Lower leg skin (tissue), 3 donors: ENCODE data around the gene PPP1R14C.

Source experiments
- CTCF ChIP-seq, 3 donors: fragments of 450-650 bp; IDR thresholded peaks; one replicate each; pipeline ENCODE4 v1.5.1; 2016; ENCODE audit warnings: antibody characterized with exemption in 3 of 3, mild to moderate bottlenecking in 3 of 3, moderate library complexity in 2 of 3
- POLR2A ChIP-seq, 2 donors: fragments of 450-650 bp; IDR thresholded peaks; one replicate each; pipeline ENCODE4 v1.6.1; 2016 to 2017; ENCODE audit warnings: antibody characterized with exemption in 2 of 2, mild to moderate bottlenecking in 1 of 2, moderate library complexity in 1 of 2

DNA sequence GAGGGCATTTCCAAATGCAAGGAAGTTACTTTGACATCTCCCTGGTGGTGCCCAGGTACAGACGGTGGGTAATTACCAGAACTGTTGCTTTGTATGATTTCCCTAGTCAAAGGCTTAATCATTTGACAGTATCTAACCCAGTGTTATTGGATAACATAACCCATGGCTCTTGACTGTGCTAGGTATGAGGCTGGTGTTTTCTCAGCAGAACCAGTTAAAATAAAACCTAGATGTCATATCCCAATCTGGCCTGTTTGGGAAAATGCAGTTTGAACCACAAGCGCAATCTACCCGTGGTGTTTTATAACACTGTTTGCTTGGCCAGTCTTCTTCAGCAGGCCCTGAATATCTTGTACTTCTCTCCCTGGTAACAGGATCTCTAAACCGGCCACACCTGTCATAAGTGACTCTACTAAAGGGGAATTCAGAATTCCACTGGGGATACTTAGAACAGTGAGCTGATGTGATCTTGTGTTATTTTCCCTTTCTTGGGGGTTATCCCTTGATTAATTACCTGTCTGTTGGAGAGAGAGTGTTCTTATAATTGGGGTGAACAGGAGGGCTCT, 32.8 kb downstream of the PPP1R14C start:
- TF ChIP-seq CTCF (IDR thresholded peaks at IDR 0.05) (no peak), POLR2A (IDR thresholded peaks at IDR 0.05) (no peak)
